WTC11 (cell line): ENCODE measurements around the gene ITK. TPM values are rescaled to one million over a fixed set of nuclear protein-coding genes. Genes with fewer than 3 reads are reported as not detected.

ENCODE experiments used
- ATAC-seq: fragments of 200-7000 bp; cut with Tn5 transposase; 2 replicates; pipeline ENCODE4 v1.10.0; 2021; ENCODE audit warnings: mild to moderate bottlenecking, moderate library complexity
- CTCF ChIA-PET: fragments of 300-600 bp; sonication (Branson Sonifier 250); formaldehyde crosslinking; loops from one replicate; lab custom pipeline; 2021; ENCODE audit warnings: antibody characterized with exemption; lab: Charles Lee
- POLR2A ChIA-PET: fragments of 350-600 bp; sonication (Branson Sonifier 250); formaldehyde crosslinking; loops from one replicate; lab custom pipeline; 2021; ENCODE audit warnings: antibody characterized with exemption; lab: Charles Lee
- DNase-seq: peaks from one replicate; pipeline ENCODE4 v3.0.0; 2021; ENCODE audit warnings: low spot score
- H3K27ac Mint-ChIP-seq: 2 replicates; pipeline ENCODE4 v1.8.0; 2021; ENCODE audit warnings: mixed read lengths
- H3K27me3 Mint-ChIP-seq: 2 replicates; pipeline ENCODE4 v1.8.0; 2021; ENCODE audit warnings: low read depth, mild to moderate bottlenecking, moderate library complexity, mixed read lengths
- H3K36me3 Mint-ChIP-seq: 2 replicates; pipeline ENCODE4 v1.8.0; 2021; ENCODE audit warnings: mixed read lengths
- H3K4me1 Mint-ChIP-seq: 2 replicates; pipeline ENCODE4 v1.8.0; 2022; ENCODE audit warnings: mixed read lengths
- H3K4me3 Mint-ChIP-seq: 2 replicates; pipeline ENCODE4 v1.8.0; 2021; ENCODE audit warnings: mild to moderate bottlenecking, moderate library complexity, mixed read lengths
- H3K9me3 Mint-ChIP-seq: 2 replicates; pipeline ENCODE4 v1.8.0; 2021; ENCODE audit warnings: mixed read lengths
- ATF1 ChIP-seq: sonication (generic); formaldehyde crosslinking; IDR thresholded peaks from 2 replicates; pipeline ENCODE4 v1.8.1; 2023; ENCODE audit warnings: mild to moderate bottlenecking, moderate library complexity, missing genetic modification reagents
- ESRRA ChIP-seq: sonication (generic); formaldehyde crosslinking; IDR thresholded peaks from 2 replicates; pipeline ENCODE4 v1.8.1; 2022; ENCODE audit warnings: mild to moderate bottlenecking, missing genetic modification reagents, borderline replicate concordance
- ETV6 ChIP-seq: sonication (generic); formaldehyde crosslinking; IDR thresholded peaks from 2 replicates; pipeline ENCODE4 v1.8.1; 2022; ENCODE audit warnings: mild to moderate bottlenecking, missing genetic modification reagents
- HMGA2 ChIP-seq: fragments of 250-450 bp; sonication (Bioruptor Pico); IDR thresholded peaks from 2 replicates; pipeline ENCODE4 v1.4.0; 2021; ENCODE audit warnings: mild to moderate bottlenecking, moderate library complexity
- KAT7 ChIP-seq: sonication (generic); formaldehyde crosslinking; IDR thresholded peaks from 2 replicates; pipeline ENCODE4 v1.8.1; 2023; ENCODE audit warnings: missing genetic modification reagents, mild to moderate bottlenecking, borderline replicate concordance
- MXD4 ChIP-seq: fragments of 250-450 bp; sonication (Bioruptor Pico); IDR thresholded peaks from 2 replicates; pipeline ENCODE4 v1.8.0; 2021; ENCODE audit warnings: mild to moderate bottlenecking, moderate library complexity, borderline replicate concordance
- NFYB ChIP-seq: sonication (generic); formaldehyde crosslinking; conservative IDR thresholded peaks from 2 replicates; pipeline ENCODE4 v1.8.0; 2022; ENCODE audit warnings: low read depth, missing genetic modification reagents
- NR1H2 ChIP-seq: sonication (generic); formaldehyde crosslinking; IDR thresholded peaks from 2 replicates; pipeline ENCODE4 v1.9.0; 2021; ENCODE audit warnings: mild to moderate bottlenecking, moderate library complexity, missing genetic modification reagents
- NR2C2 ChIP-seq: sonication (generic); formaldehyde crosslinking; IDR thresholded peaks from 2 replicates; pipeline ENCODE4 v1.8.0; 2022; ENCODE audit warnings: mild to moderate bottlenecking, missing genetic modification reagents
- PRRX2 ChIP-seq: fragments of 250-450 bp; sonication (Bioruptor Pico); IDR thresholded peaks from 2 replicates; pipeline ENCODE4 v1.8.0; 2021; ENCODE audit warnings: mild to moderate bottlenecking
- RELA ChIP-seq: sonication (generic); formaldehyde crosslinking; IDR thresholded peaks from 2 replicates; pipeline ENCODE4 v1.8.1; 2022; ENCODE audit warnings: missing genetic modification reagents, mild to moderate bottlenecking, borderline replicate concordance
- SMAD4 ChIP-seq: sonication (generic); formaldehyde crosslinking; IDR thresholded peaks from 2 replicates; pipeline ENCODE4 v1.8.0; 2022; ENCODE audit warnings: mild to moderate bottlenecking, missing genetic modification reagents
- TEAD1 ChIP-seq: sonication (generic); formaldehyde crosslinking; IDR thresholded peaks from 2 replicates; pipeline ENCODE4 v1.8.0; 2022; ENCODE audit warnings: mild to moderate bottlenecking, missing genetic modification reagents
- ZBTB21 ChIP-seq: sonication (generic); formaldehyde crosslinking; IDR thresholded peaks from 2 replicates; pipeline ENCODE4 v1.8.1; 2023; ENCODE audit warnings: mild to moderate bottlenecking, missing genetic modification reagents, borderline replicate concordance
- ZNF138 ChIP-seq: sonication (generic); formaldehyde crosslinking; conservative IDR thresholded peaks from 2 replicates; pipeline ENCODE4 v1.8.1; 2022; ENCODE audit warnings: mild to moderate bottlenecking, moderate library complexity, missing genetic modification reagents
- ZNF219 ChIP-seq: sonication (generic); formaldehyde crosslinking; IDR thresholded peaks from 2 replicates; pipeline ENCODE4 v1.8.0; 2023; ENCODE audit warnings: missing genetic modification reagents, mild to moderate bottlenecking, borderline replicate concordance
- ZNF317 ChIP-seq: sonication (generic); formaldehyde crosslinking; IDR thresholded peaks from 2 replicates; pipeline ENCODE4 v1.8.1; 2023; ENCODE audit warnings: low read depth, mild to moderate bottlenecking, moderate library complexity, missing genetic modification reagents, borderline replicate concordance
- ZNF396 ChIP-seq: fragments of 250-450 bp; sonication (Bioruptor Pico); IDR thresholded peaks from 2 replicates; pipeline ENCODE4 v1.8.0; 2021; ENCODE audit warnings: mild to moderate bottlenecking, moderate library complexity, borderline replicate concordance
- total RNA-seq: library from RNA; stranded (reverse); gene quantifications from 3 replicates; pipeline ENCODE4 v1.2.3, GENCODE V29; 2021
- TF ChIP-seq, protein P1 (sequence below): sonication (generic); formaldehyde crosslinking; IDR thresholded peaks from 2 replicates; pipeline ENCODE4 v1.8.1; 2022; ENCODE audit warnings: low read depth, mild to moderate bottlenecking, moderate library complexity, missing genetic modification reagents, borderline replicate concordance
- TF ChIP-seq, protein P2 (sequence below): sonication (generic); formaldehyde crosslinking; IDR thresholded peaks from 2 replicates; pipeline ENCODE4 v1.8.1; 2023; ENCODE audit warnings: mild to moderate bottlenecking, missing genetic modification reagents, borderline replicate concordance
- TF ChIP-seq, protein P3 (sequence below): sonication (generic); formaldehyde crosslinking; IDR thresholded peaks from 2 replicates; pipeline ENCODE4 v1.8.0; 2022; ENCODE audit warnings: missing genetic modification reagents
- TF ChIP-seq, protein P4 (sequence below): sonication (generic); formaldehyde crosslinking; IDR thresholded peaks from 2 replicates; pipeline ENCODE4 v1.8.0; 2022; ENCODE audit warnings: mild to moderate bottlenecking, missing genetic modification reagents
- TF ChIP-seq, protein P5 (sequence below): sonication (generic); formaldehyde crosslinking; IDR thresholded peaks from 2 replicates; pipeline ENCODE4 v1.8.1; 2022; ENCODE audit warnings: missing genetic modification reagents, borderline replicate concordance

The ITK gene
- total RNA-seq, 1 experiment from 2014 or later, result 0.52 TPM

DNA sequence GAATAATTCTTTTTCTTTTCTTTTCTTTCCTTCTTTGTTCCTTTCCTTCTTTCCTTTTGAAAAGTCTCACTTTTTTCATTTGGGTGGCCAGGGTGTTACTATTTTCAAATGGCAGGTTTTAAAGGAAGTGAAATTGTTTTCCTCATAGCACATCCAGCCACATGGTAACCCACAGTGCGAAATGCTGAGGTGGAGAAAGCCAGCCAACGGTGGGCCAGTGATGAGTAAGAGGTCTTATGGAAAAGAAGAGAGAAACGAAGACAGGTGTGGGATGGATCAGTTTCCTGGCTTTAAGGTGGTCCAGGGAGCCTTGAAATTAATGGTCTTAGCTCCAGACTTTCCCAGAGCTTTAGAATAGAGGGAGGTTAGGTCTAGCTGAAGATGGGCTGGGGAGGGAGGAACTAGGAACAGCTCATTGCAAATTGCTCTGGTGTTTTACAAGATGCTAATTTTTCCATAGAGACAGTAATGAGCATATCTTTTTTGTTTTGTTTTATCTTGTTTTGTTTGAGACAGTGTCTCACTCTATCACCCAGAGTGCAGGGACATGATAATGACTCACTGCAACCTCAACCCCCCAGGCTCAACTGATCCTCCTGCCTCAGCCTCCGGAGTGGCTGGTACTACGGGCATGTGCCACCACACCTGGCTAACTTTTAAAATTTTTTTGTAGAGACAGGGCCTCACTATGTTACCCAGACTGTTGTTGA is 17.8 kb downstream of the ITK start (continued):
- TF ChIP-seq, protein P1, sequence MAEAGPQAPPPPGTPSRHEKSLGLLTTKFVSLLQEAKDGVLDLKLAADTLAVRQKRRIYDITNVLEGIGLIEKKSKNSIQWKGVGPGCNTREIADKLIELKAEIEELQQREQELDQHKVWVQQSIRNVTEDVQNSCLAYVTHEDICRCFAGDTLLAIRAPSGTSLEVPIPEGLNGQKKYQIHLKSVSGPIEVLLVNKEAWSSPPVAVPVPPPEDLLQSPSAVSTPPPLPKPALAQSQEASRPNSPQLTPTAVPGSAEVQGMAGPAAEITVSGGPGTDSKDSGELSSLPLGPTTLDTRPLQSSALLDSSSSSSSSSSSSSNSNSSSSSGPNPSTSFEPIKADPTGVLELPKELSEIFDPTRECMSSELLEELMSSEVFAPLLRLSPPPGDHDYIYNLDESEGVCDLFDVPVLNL (CRISPR knock-in tag), result no peak
- TF ChIP-seq ATF1, result no peak
- no peak for TF ChIP-seq NR2C2
- no peak for TF ChIP-seq NFYB (CRISPR knock-in tag)
- TF ChIP-seq ETV6 (CRISPR knock-in tag), result no peak
- TF ChIP-seq, protein P2, sequence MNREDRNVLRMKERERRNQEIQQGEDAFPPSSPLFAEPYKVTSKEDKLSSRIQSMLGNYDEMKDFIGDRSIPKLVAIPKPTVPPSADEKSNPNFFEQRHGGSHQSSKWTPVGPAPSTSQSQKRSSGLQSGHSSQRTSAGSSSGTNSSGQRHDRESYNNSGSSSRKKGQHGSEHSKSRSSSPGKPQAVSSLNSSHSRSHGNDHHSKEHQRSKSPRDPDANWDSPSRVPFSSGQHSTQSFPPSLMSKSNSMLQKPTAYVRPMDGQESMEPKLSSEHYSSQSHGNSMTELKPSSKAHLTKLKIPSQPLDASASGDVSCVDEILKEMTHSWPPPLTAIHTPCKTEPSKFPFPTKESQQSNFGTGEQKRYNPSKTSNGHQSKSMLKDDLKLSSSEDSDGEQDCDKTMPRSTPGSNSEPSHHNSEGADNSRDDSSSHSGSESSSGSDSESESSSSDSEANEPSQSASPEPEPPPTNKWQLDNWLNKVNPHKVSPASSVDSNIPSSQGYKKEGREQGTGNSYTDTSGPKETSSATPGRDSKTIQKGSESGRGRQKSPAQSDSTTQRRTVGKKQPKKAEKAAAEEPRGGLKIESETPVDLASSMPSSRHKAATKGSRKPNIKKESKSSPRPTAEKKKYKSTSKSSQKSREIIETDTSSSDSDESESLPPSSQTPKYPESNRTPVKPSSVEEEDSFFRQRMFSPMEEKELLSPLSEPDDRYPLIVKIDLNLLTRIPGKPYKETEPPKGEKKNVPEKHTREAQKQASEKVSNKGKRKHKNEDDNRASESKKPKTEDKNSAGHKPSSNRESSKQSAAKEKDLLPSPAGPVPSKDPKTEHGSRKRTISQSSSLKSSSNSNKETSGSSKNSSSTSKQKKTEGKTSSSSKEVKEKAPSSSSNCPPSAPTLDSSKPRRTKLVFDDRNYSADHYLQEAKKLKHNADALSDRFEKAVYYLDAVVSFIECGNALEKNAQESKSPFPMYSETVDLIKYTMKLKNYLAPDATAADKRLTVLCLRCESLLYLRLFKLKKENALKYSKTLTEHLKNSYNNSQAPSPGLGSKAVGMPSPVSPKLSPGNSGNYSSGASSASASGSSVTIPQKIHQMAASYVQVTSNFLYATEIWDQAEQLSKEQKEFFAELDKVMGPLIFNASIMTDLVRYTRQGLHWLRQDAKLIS (CRISPR knock-in tag), result no peak
- no peak for TF ChIP-seq KAT7
- TF ChIP-seq, protein P3, sequence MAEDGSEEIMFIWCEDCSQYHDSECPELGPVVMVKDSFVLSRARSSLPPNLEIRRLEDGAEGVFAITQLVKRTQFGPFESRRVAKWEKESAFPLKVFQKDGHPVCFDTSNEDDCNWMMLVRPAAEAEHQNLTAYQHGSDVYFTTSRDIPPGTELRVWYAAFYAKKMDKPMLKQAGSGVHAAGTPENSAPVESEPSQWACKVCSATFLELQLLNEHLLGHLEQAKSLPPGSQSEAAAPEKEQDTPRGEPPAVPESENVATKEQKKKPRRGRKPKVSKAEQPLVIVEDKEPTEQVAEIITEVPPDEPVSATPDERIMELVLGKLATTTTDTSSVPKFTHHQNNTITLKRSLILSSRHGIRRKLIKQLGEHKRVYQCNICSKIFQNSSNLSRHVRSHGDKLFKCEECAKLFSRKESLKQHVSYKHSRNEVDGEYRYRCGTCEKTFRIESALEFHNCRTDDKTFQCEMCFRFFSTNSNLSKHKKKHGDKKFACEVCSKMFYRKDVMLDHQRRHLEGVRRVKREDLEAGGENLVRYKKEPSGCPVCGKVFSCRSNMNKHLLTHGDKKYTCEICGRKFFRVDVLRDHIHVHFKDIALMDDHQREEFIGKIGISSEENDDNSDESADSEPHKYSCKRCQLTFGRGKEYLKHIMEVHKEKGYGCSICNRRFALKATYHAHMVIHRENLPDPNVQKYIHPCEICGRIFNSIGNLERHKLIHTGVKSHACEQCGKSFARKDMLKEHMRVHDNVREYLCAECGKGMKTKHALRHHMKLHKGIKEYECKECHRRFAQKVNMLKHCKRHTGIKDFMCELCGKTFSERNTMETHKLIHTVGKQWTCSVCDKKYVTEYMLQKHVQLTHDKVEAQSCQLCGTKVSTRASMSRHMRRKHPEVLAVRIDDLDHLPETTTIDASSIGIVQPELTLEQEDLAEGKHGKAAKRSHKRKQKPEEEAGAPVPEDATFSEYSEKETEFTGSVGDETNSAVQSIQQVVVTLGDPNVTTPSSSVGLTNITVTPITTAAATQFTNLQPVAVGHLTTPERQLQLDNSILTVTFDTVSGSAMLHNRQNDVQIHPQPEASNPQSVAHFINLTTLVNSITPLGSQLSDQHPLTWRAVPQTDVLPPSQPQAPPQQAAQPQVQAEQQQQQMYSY (CRISPR knock-in tag), result no peak
- no peak for TF ChIP-seq ESRRA (CRISPR knock-in tag)

DNA sequence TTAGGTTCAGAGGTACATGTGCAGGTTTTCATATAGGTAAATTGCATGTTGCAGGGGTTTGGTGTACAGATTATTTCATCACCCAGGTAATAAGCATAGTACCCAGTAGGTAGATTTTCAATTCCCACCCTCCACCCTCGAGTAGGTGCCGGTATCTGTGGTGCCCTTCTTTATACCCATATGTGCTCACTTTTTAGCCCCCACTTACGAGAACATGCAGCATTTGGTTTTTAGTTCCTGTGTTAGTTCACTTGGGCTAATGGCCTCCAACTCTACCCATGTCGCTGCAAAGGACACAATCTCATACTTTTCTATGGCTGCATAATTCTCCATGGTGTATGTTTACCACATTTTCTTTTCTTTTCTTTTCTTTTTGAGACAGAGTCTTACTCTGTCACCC is 21.2 kb downstream of the ITK start:
- TF ChIP-seq SMAD4 (CRISPR knock-in tag) (no peak), ZNF317 (CRISPR knock-in tag) (no peak), HMGA2 (CRISPR knock-in tag) (no peak), RELA (CRISPR knock-in tag) (no peak), ZNF219 (CRISPR knock-in tag) (no peak), MXD4 (CRISPR knock-in tag) (no peak), PRRX2 (CRISPR knock-in tag) (no peak), ZNF396 (CRISPR knock-in tag) (no peak), NR1H2 (CRISPR knock-in tag) (no peak), ZNF138 (no peak), ZBTB21 (CRISPR knock-in tag) (no peak), TEAD1 (CRISPR knock-in tag) (no peak)
- TF ChIP-seq, protein P4, sequence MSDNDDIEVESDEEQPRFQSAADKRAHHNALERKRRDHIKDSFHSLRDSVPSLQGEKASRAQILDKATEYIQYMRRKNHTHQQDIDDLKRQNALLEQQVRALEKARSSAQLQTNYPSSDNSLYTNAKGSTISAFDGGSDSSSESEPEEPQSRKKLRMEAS (CRISPR knock-in tag), result no peak
- TF ChIP-seq, protein P5, sequence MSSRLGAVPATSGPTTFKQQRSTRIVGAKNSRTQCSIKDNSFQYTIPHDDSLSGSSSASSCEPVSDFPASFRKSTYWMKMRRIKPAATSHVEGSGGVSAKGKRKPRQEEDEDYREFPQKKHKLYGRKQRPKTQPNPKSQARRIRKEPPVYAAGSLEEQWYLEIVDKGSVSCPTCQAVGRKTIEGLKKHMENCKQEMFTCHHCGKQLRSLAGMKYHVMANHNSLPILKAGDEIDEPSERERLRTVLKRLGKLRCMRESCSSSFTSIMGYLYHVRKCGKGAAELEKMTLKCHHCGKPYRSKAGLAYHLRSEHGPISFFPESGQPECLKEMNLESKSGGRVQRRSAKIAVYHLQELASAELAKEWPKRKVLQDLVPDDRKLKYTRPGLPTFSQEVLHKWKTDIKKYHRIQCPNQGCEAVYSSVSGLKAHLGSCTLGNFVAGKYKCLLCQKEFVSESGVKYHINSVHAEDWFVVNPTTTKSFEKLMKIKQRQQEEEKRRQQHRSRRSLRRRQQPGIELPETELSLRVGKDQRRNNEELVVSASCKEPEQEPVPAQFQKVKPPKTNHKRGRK (CRISPR knock-in tag), result no peak
- ChIA-PET CTCF (no interaction called here), POLR2A (no interaction called here)
- H3K4me1 Mint-ChIP-seq, result no peaks in the 10 kb centered on the region
- peaks cover 6% of the 10 kb centered on the region for H3K9me3 Mint-ChIP-seq
- ATAC-seq (no peak), DNase-seq (no peak)
- H3K4me3 Mint-ChIP-seq, result no peak overlapping the region
- no peaks in the 10 kb centered on the region; the same call in 1 of the 2 replicates for H3K27me3 Mint-ChIP-seq
- H3K36me3 Mint-ChIP-seq, result no peaks in the 10 kb centered on the region
- no peak overlapping the region for H3K27ac Mint-ChIP-seq
